K562 (cell line): ENCODE measurements around the gene FUT6. TPM values are rescaled to one million over a fixed set of nuclear protein-coding genes. Genes with fewer than 3 reads are reported as not detected.

Experiments used
- ASH1L ChIP-seq: fragments of 450-650 bp; IDR thresholded peaks from 2 replicates; pipeline ENCODE4 v1.6.1; 2018; ENCODE audit warnings: borderline replicate concordance, mild to moderate bottlenecking, low read depth; ENCODE audit not compliant: partially characterized antibody
- ATF4 ChIP-seq: fragments of 450-650 bp; formaldehyde crosslinking; IDR thresholded peaks from 2 replicates; pipeline ENCODE4 v1.4.0; 2022; ENCODE audit warnings: mild to moderate bottlenecking, moderate library complexity
- BRF2 ChIP-seq: IDR thresholded peaks from 3 replicates; pipeline ENCODE4 v1.6.1; 2011; ENCODE audit warnings: borderline replicate concordance, mild to moderate bottlenecking; ENCODE audit not compliant: insufficient read length, insufficient read depth
- CEBPB ChIP-seq: fragments of 450-650 bp; IDR thresholded peaks from 2 replicates; pipeline ENCODE4 v1.6.1; 2016; ENCODE audit warnings: missing genetic modification characterization, missing compliant biosample characterization
- EP300 ChIP-seq: IDR thresholded peaks from 2 replicates; pipeline ENCODE4 v1.6.1; 2012; ENCODE audit warnings: low read length, improper control_type of control experiment
- FOXA1 ChIP-seq: fragments of 450-650 bp; IDR thresholded peaks from 2 replicates; pipeline ENCODE4 v1.6.1; 2016; ENCODE audit warnings: mild to moderate bottlenecking, borderline replicate concordance
- HDAC3 ChIP-seq: fragments of 450-650 bp; IDR thresholded peaks from 2 replicates; pipeline ENCODE4 v1.6.1; 2018; ENCODE audit warnings: borderline replicate concordance, mild to moderate bottlenecking, moderate library complexity; ENCODE audit not compliant: partially characterized antibody
- HNRNPH1 ChIP-seq: fragments of 200-400 bp; formaldehyde crosslinking; optimal IDR thresholded peaks from 2 replicates; pipeline ENCODE3; 2017; ENCODE audit warnings: low read depth, mild to moderate bottlenecking, low read length, moderate library complexity
- ID3 ChIP-seq, 2 experiments: fragments of 250-450 bp in 1 of 2; fragments of 450-650 bp in 1 of 2; sonication (Bioruptor Pico) in 1 of 2; IDR thresholded peaks; 2 replicates each; pipeline versions ENCODE4 v1.6.1 to v1.8.0; 2016 to 2021; ENCODE audit warnings: mild to moderate bottlenecking in 2 of 2, moderate library complexity in 2 of 2, missing compliant biosample characterization in 1 of 2, missing genetic modification characterization in 1 of 2
- KDM5B ChIP-seq: fragments of 200-600 bp; sonication (generic); IDR thresholded peaks from 2 replicates; pipeline ENCODE4 v1.6.1; 2012; ENCODE audit warnings: low read depth, mild to moderate bottlenecking, moderate library complexity, low read length, control low read depth, inconsistent platforms; ENCODE audit not compliant: insufficient replicate concordance
- MIER1 ChIP-seq: fragments of 450-650 bp; IDR thresholded peaks from 2 replicates; pipeline ENCODE4 v1.6.1; 2016; ENCODE audit warnings: antibody characterized with exemption, mild to moderate bottlenecking, low read depth
- NR1H2 ChIP-seq: sonication (generic); formaldehyde crosslinking; IDR thresholded peaks from 2 replicates; pipeline ENCODE4 v1.4.0; 2020; ENCODE audit warnings: mild to moderate bottlenecking, missing genetic modification reagents
- RBM15 ChIP-seq: fragments of 200-400 bp; formaldehyde crosslinking; IDR thresholded peaks from 2 replicates; pipeline ENCODE4 v1.6.1; 2018; ENCODE audit warnings: mild to moderate bottlenecking, low read length, moderate library complexity; ENCODE audit not compliant: insufficient read depth
- SMAD1 ChIP-seq: fragments of 150-350 bp; IDR thresholded peaks from 2 replicates; pipeline ENCODE4 v1.6.1; 2014; ENCODE audit warnings: low read length, low read depth; ENCODE audit not compliant: partially characterized antibody
- SP2 ChIP-seq: IDR thresholded peaks from 2 replicates; pipeline ENCODE4 v1.6.1; 2011; ENCODE audit warnings: mild to moderate bottlenecking, low read depth, low read length, moderate library complexity; ENCODE audit not compliant: poor library complexity, severe bottlenecking; ENCODE audit errors: extremely low read depth
- SREBF1 ChIP-seq: fragments of 150-350 bp; IDR thresholded peaks from 2 replicates; pipeline ENCODE4 v1.6.1; 2014; ENCODE audit warnings: antibody characterized with exemption, low read depth, low read length, borderline replicate concordance
- TEAD4 ChIP-seq, 2 experiments: sonication (generic) in 1 of 2; formaldehyde crosslinking in 1 of 2; IDR thresholded peaks; 2 replicates each; pipeline versions ENCODE4 v1.6.1 to v1.8.0; 2012 to 2022; ENCODE audit warnings: borderline replicate concordance in 1 of 2, inconsistent platforms in 1 of 2, low read length in 1 of 2, mild to moderate bottlenecking in 1 of 2, missing genetic modification reagents in 1 of 2
- TGIF2 ChIP-seq: sonication (generic); formaldehyde crosslinking; IDR thresholded peaks from 2 replicates; pipeline ENCODE4 v1.8.1; 2022; ENCODE audit warnings: mild to moderate bottlenecking, missing genetic modification reagents, moderate library complexity
- ZBTB1 ChIP-seq: sonication (generic); formaldehyde crosslinking; IDR thresholded peaks from 2 replicates; pipeline ENCODE4 v1.8.1; 2023; ENCODE audit warnings: missing genetic modification reagents, low read depth, mild to moderate bottlenecking, borderline replicate concordance
- ZBTB34 ChIP-seq: fragments of 250-450 bp; sonication (Bioruptor Pico); IDR thresholded peaks from 2 replicates; pipeline ENCODE4 v1.8.0; 2021; ENCODE audit warnings: mild to moderate bottlenecking, moderate library complexity
- ZC3H11A ChIP-seq: IDR thresholded peaks from 2 replicates; pipeline ENCODE4 v1.6.1; 2012; ENCODE audit warnings: low read depth, low read length, improper control_type of control experiment
- ZNF12 ChIP-seq: sonication (generic); formaldehyde crosslinking; IDR thresholded peaks from 2 replicates; pipeline ENCODE4 v1.4.0; 2020; ENCODE audit warnings: mild to moderate bottlenecking, missing genetic modification reagents
- polyA plus RNA-seq, 8 experiments: library from polyadenylated mRNA; depleted of rRNA in 4 of 8; stranded (reverse) in 5 of 8; unstranded in 3 of 8; fragments of >200 nt; fragmentation: Nextera tagmentation in 2 of 8; fragmentation: Illumina TruSeq in 1 of 8; extraction: Ambion mirVana in 2 of 8; extraction: Trizol in 1 of 8; gene quantifications; 2 replicates each; pipeline versions ENCODE4 v1.2.1 to v1.2.3, GENCODE V29; 2011 to 2014; ENCODE audit warnings: inconsistent platforms in 1 of 8, missing spikeins in 1 of 8
- total RNA-seq, 7 experiments: library from RNA; depleted of rRNA in 6 of 7; stranded (reverse); fragments of >200 nt in 6 of 7; fragmentation: Illumina TruSeq in 2 of 7; extraction: Trizol in 2 of 7; gene quantifications; 2 replicates each; pipeline versions ENCODE4 v1.2.1 to v1.2.3, GENCODE V29; 2011 to 2021; ENCODE audit warnings: low replicate concordance in 1 of 7

Gene FUT6
- total and polyA plus RNA-seq, 9 of the 15 experiments (the other 6 are each of a cell fraction or from before 2014, with no cell fraction given) = 0.04 TPM; not detected in 8

- TF ChIP-seq ZC3H11A (no peak), NR1H2 (CRISPR knock-in tag) (no peak), HDAC3 (no peak), SP2 (no peak), ZBTB1 (CRISPR knock-in tag) (no peak), HNRNPH1 (no peak), SREBF1 (no peak), FOXA1 (no peak), CEBPB (tag) (no peak), SMAD1 (no peak), ASH1L (no peak), TGIF2 (no peak), ID3 (CRISPR knock-in tag; IDR thresholded peaks at IDR 0.05) (no peak), ID3 (tag; IDR thresholded peaks at IDR 0.05) (0 out of 2 replicates have a peak, but pooled peaks have one; percentile 7), KDM5B (no peak), ZBTB34 (CRISPR knock-in tag) (no peak), EP300 (no peak), RBM15 (no peak), BRF2 (no peak), MIER1 (0 out of 2 replicates have a peak, but pooled peaks have one; percentile 31), ATF4 (CRISPR knock-in tag) (no peak), TEAD4 (IDR thresholded peaks at IDR 0.05; ENCODE audit: low read length) (no peak), TEAD4 (CRISPR knock-in tag; IDR thresholded peaks at IDR 0.05; ENCODE audit: borderline replicate concordance) (no peak), ZNF12 (CRISPR knock-in tag) (no peak)
Observed at GRCh38 chr19:5828661-5829566, 10.6 kb downstream of the FUT6 start (continued).
